Body of pancreas (tissue), 4 donors: ENCODE measurements around the gene SNX30. TPM values are rescaled to one million over a fixed set of nuclear protein-coding genes. Genes with fewer than 3 reads are reported as not detected.

ENCODE experiments used
- ATAC-seq: fragments of 150-250 bp; one replicate; pipeline ENCODE4 v1.9.1; 2016
- DNase-seq, 4 donors: peaks; one replicate each; pipeline ENCODE4 v3.0.0-alpha.2; 2019
- H3K27ac ChIP-seq, 4 donors: fragments of 200-600 bp; sonication (generic); 1 replicate in 3 of 4; 2 replicates in 1 of 4; pipeline versions ENCODE4 v1.5.1 to v1.6.1; 2016 to 2019; ENCODE audit warnings: mild to moderate bottlenecking in 1 of 4, mixed read lengths in 1 of 4, moderate library complexity in 1 of 4
- H3K27me3 ChIP-seq, 2 donors: fragments of 200-600 bp; sonication (generic); one replicate each; pipeline ENCODE4 v1.6.0; 2016; ENCODE audit warnings: mild to moderate bottlenecking in 1 of 2
- H3K36me3 ChIP-seq, 2 donors: fragments of 200-600 bp; sonication (generic); replicated peaks in 1 of 2; 2 replicates each; pipeline ENCODE4 v1.5.1; 2016; ENCODE audit warnings: low read depth in 2 of 2; ENCODE audit not compliant: insufficient read depth in 1 of 2
- H3K4me1 ChIP-seq: fragments of 200-600 bp; sonication (generic); one replicate; pipeline ENCODE4 v1.6.0; 2016
- H3K4me3 ChIP-seq, 2 donors: fragments of 200-600 bp; sonication (generic); 1 replicate in 1 of 2; 2 replicates in 1 of 2; pipeline ENCODE4 v1.5.1; 2016 to 2019
- H3K9me3 ChIP-seq, 3 donors: fragments of 200-600 bp; sonication (generic); 1 replicate in 2 of 3; 2 replicates in 1 of 3; pipeline ENCODE4 v1.5.1; 2016
- CTCF ChIP-seq, 7 experiments: fragments of 450-650 bp in 4 of 7; fragments of 200-600 bp in 3 of 7; sonication (generic) in 3 of 7; IDR thresholded peaks; one replicate each; pipeline ENCODE4 v1.5.1; 2016 to 2019; ENCODE audit warnings: antibody characterized with exemption in 7 of 7
- POLR2A ChIP-seq, 3 donors: fragments of 450-650 bp; IDR thresholded peaks; one replicate each; pipeline ENCODE4 v1.6.1; 2016; ENCODE audit warnings: antibody characterized with exemption in 3 of 3, mild to moderate bottlenecking in 2 of 3
- WGBS, 2 donors: methylation state at CpG; one replicate each; pipeline ENCODE4 v1.1.5; 2017; 5-methylcytosine and 5-hydroxymethylcytosine counted together
- intact Hi-C: fragments of 100-400 bp; cut with DNase I; formaldehyde crosslinking; loops from one replicate; pipeline ENCODE4 v1.15.1; 2023
- total RNA-seq, 2 donors: library from RNA; depleted of rRNA; stranded (reverse); fragments of >200 nt; gene quantifications; one replicate each; pipeline ENCODE4 v1.1.0, GENCODE V29; 2016

The SNX30 gene
- total RNA-seq, 2 donors from 2014 or later: 4.6 to 8.6 TPM

GRCh38 chr9:112869917-112870316 lies 119.4 kb downstream of the SNX30 start:
- Histone ChIP-seq H3K36me3 (peaks cover 0 to 4% of the 10 kb centered on the region in 2 donors), H3K27ac (no peak overlapping the region), H3K4me3 (no peak overlapping the region), H3K9me3 (no peaks in the 10 kb centered on the region), H3K27me3 (no peaks in the 10 kb centered on the region), H3K4me1 (no peaks in the 10 kb centered on the region)
- intact Hi-C loops: no loop called here
- WGBS, 2 donors: 93 to 97% methylated on average over 5 of the region's 5 CpGs
- DNase-seq (no peak), ATAC-seq (no peak)
- TF ChIP-seq POLR2A (IDR thresholded peaks at IDR 0.05): no peak
- no peak for TF ChIP-seq CTCF (IDR thresholded peaks at IDR 0.05)

GRCh38 chr9:112870556-112870955 lies 120.0 kb downstream of the SNX30 start:
- H3K9me3 ChIP-seq: no peaks in the 10 kb centered on the region
- intact Hi-C loops: no loop called here
- TF ChIP-seq CTCF (IDR thresholded peaks at IDR 0.05) (no peak), POLR2A (IDR thresholded peaks at IDR 0.05) (no peak)
- ATAC-seq: no peak
- no peak overlapping the region for H3K4me3 ChIP-seq
- no peak overlapping the region for H3K27ac ChIP-seq
- WGBS, 2 donors: 82 to 91% methylated on average over 6 of the region's 6 CpGs
- peaks cover 0 to 2% of the 10 kb centered on the region in 2 donors for H3K36me3 ChIP-seq
- H3K4me1 ChIP-seq: no peaks in the 10 kb centered on the region
- no peaks in the 10 kb centered on the region for H3K27me3 ChIP-seq
- no peak for DNase-seq

- WGBS, 2 donors: 68 to 71% methylated on average over 4 of the region's 4 CpGs
- Histone ChIP-seq H3K36me3 (peaks cover 0 to 2% of the 10 kb centered on the region in 2 donors), H3K9me3 (no peaks in the 10 kb centered on the region), H3K4me3 (no peak overlapping the region), H3K27ac (no peak overlapping the region), H3K4me1 (no peaks in the 10 kb centered on the region), H3K27me3 (no peaks in the 10 kb centered on the region)
- no peak for ATAC-seq
- intact Hi-C loops: no loop called here
- no peak for DNase-seq
- TF ChIP-seq POLR2A (IDR thresholded peaks at IDR 0.05) (no peak), CTCF (IDR thresholded peaks at IDR 0.05) (no peak)
Observed at GRCh38 chr9:112872019-112872418, 121.5 kb downstream of the SNX30 start.

- Histone ChIP-seq H3K27me3 (no peaks in the 10 kb centered on the region), H3K9me3 (no peaks in the 10 kb centered on the region), H3K4me1 (no peaks in the 10 kb centered on the region), H3K27ac (no peak overlapping the region), H3K4me3 (no peak overlapping the region), H3K36me3 (peaks cover 0 to 2% of the 10 kb centered on the region in 2 donors)
- ATAC-seq: no peak
- WGBS, 2 donors: 95 to 97% methylated on average over 4 of the region's 4 CpGs
- DNase-seq: no peak
- TF ChIP-seq CTCF (IDR thresholded peaks at IDR 0.05): no peak
- TF ChIP-seq POLR2A (IDR thresholded peaks at IDR 0.05): no peak
- intact Hi-C loops: no loop called here
Observed at GRCh38 chr9:112873773-112874405, 123.3 kb downstream of the SNX30 start.

GRCh38 chr9:112878752-112879151 lies 128.2 kb downstream of the SNX30 start:
- DNase-seq: no peak
- no peaks in the 10 kb centered on the region for H3K9me3 ChIP-seq
- no peaks in the 10 kb centered on the region for H3K4me1 ChIP-seq
- no peak for TF ChIP-seq CTCF (IDR thresholded peaks at IDR 0.05)
- TF ChIP-seq POLR2A (IDR thresholded peaks at IDR 0.05): no peak
- ATAC-seq: no peak
- 74 to 89% methylated on average over 2 of the region's 2 CpGs for WGBS, 2 donors
- no peaks in the 10 kb centered on the region for H3K27me3 ChIP-seq
- intact Hi-C loops: no loop called here
- no peak overlapping the region for H3K27ac ChIP-seq
- no peaks in the 10 kb centered on the region for H3K36me3 ChIP-seq
- no peak overlapping the region for H3K4me3 ChIP-seq
